NB4 (cell line): ENCODE data around the gene CXCR5.

Experiments
- DNase-seq: peaks from one replicate; pipeline ENCODE4 v3.0.0; 2010; ENCODE audit warnings: low read depth
- H3K4me3 ChIP-seq: one replicate; pipeline ENCODE4 v1.5.1; 2011; ENCODE audit warnings: mild to moderate bottlenecking, low read depth, low read length, moderate library complexity
- CTCF ChIP-seq: IDR thresholded peaks from one replicate; pipeline ENCODE4 v1.5.1; 2012; ENCODE audit warnings: low read depth, low read length
- MAX ChIP-seq: IDR thresholded peaks from 2 replicates; pipeline ENCODE4 v1.6.1; 2011; ENCODE audit warnings: low read depth, low read length
- MYC ChIP-seq: IDR thresholded peaks from 2 replicates; pipeline ENCODE4 v1.6.1; 2011; ENCODE audit warnings: low read depth, low read length
- POLR2A ChIP-seq: IDR thresholded peaks from 2 replicates; pipeline ENCODE4 v1.6.1; 2011; ENCODE audit warnings: mild to moderate bottlenecking; ENCODE audit not compliant: insufficient read length; ENCODE audit errors: extremely low read depth

Gene CXCR5

DNA sequence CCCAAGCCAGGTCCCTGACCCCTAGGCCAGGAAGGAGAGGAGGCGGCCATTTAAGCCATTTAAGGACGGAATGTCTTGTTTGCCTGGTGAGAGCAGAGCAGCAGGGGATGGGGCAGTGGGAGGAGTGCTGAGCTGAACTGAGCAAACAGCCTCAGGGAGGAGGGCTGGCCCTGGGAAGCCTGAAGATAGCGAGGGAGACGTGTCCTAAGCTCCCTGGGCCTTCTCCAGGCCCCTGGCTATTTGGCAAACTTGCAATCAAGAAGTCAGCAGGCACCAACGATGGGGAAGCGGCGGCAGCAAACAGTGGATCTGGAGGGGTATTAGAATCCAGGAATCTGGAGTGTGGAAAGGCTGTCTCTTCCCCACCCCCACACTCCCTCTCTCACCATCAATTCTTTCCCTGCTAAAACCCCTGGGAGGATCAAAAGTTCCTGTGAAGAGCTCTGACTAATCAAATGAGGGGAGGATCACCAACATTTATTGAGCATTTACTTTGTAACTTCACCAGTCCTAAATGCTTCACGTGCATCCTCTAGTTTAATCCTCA lies 33.2 kb downstream of the CXCR5 start:
- no peak for DNase-seq
- no peak for TF ChIP-seq CTCF
- TF ChIP-seq MYC = no peak
- TF ChIP-seq POLR2A = no peak
- TF ChIP-seq MAX = no peak
- H3K4me3 ChIP-seq = no peak overlapping the region

- DNase-seq = peak; percentile 83
- TF ChIP-seq MAX (peak; percentile 37; the same call in 1 of the 2 replicates), MYC (peak; percentile 19; the same call in 1 of the 2 replicates), POLR2A (no peak), CTCF (no peak)
- no peak overlapping the region for H3K4me3 ChIP-seq
Observed at GRCh38 chr11:118917481-118918127, 33.9 kb downstream of the CXCR5 start.

DNA sequence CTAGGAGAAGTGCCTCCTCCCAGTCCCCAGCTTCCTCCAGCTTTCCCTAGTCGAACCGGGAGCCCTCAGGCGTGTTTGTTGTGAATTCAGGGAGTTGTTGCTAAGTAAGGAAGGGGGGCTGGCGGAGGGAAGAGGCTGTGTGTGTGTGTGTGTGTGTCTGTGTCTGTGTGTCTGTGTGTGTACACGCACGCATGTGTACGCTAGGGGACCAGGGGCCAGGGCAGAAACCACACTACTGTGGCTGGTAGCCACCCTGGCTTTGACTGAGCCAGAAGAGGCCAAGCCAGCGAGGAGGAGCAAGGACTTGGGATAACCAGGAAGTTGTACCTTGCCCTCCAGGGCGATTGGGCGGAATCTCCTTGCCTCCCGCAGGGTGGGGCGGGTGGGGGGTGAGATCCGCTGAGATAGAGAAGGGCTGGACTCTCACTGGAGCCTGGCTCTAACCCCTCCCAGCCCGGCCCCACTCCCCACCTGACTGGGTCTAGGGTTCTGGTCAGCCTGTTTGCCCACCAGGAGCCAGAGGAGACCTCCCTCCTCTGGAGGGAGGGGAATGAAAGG lies 34.5 kb downstream of the CXCR5 start:
- no peak for TF ChIP-seq CTCF
- TF ChIP-seq MYC = no peak
- TF ChIP-seq POLR2A = no peak
- no peak for TF ChIP-seq MAX
- no peak overlapping the region for H3K4me3 ChIP-seq
- DNase-seq = no peak

GRCh38 chr11:118918686-118919280 lies 35.1 kb downstream of the CXCR5 start:
- DNase-seq = no peak
- no peak overlapping the region for H3K4me3 ChIP-seq
- TF ChIP-seq POLR2A (no peak), MYC (no peak), CTCF (no peak), MAX (no peak)

DNA sequence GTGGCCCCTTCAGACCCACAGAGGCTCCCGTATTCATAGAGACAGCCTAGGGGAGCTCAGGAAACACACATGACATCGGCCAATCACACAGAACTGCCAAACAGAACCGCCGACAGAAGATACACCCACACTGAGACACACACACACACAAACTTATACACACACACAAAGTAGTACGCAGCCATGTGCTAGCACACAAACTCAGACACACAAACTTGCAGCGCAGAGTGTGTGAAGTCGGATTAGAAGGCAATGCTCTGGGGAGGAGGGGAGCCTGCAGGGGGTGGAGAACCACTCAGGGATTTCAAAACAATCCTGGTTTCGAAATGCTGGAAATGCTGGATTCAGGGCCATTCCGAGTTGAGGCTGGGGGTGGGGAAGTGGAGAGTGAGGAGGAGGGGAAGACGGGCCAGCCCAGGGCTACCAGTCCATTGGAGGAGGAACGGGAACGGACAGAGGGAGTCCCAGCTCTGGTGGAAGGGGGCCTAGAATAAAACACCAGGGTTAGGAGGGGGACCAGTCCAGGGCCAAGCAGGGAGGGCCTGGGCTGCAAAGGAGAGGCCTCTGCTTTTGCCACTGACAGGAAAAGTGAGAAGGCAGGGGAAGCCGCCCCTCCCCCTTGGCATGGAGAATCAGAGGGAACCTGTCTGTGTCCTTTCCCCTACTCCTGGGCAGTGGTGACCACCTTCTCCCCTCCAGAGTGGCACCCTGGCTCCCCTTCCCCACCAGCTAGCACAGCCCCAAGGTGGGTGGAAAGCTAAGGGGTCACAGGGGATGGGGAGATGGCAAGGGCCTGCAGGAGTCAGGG lies 37.6 kb downstream of the CXCR5 start:
- TF ChIP-seq MYC = no peak
- no peak for TF ChIP-seq CTCF
- no peak for TF ChIP-seq POLR2A
- no peak overlapping the region for H3K4me3 ChIP-seq

More for the DNA sequence above, 37.6 kb downstream of the CXCR5 start:
- peak; percentile 69 for DNase-seq
